Measurements from ENCODE around the gene PHF2.

DNA sequence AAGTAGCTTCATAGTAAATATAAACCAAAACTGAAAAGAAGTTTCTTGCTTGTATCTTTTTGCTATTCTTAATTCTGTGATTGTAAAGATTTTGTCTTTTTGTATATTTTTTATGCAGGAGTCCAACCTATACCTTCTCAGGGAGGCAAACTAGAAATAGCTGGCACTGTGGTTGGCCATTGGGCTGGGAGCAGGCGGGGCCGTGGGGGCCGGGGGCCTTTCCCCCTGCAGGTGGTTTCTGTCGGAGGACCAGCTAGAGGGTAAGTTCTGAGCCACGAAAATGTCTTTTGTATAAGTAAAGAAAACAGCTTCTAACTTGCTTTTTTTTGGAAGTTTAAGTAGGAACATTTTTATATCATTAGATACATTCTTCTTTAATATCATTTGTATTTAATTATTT lies 15.4 kb upstream of the PHF2 start:
- TF ChIP-seq, protein P1, sequence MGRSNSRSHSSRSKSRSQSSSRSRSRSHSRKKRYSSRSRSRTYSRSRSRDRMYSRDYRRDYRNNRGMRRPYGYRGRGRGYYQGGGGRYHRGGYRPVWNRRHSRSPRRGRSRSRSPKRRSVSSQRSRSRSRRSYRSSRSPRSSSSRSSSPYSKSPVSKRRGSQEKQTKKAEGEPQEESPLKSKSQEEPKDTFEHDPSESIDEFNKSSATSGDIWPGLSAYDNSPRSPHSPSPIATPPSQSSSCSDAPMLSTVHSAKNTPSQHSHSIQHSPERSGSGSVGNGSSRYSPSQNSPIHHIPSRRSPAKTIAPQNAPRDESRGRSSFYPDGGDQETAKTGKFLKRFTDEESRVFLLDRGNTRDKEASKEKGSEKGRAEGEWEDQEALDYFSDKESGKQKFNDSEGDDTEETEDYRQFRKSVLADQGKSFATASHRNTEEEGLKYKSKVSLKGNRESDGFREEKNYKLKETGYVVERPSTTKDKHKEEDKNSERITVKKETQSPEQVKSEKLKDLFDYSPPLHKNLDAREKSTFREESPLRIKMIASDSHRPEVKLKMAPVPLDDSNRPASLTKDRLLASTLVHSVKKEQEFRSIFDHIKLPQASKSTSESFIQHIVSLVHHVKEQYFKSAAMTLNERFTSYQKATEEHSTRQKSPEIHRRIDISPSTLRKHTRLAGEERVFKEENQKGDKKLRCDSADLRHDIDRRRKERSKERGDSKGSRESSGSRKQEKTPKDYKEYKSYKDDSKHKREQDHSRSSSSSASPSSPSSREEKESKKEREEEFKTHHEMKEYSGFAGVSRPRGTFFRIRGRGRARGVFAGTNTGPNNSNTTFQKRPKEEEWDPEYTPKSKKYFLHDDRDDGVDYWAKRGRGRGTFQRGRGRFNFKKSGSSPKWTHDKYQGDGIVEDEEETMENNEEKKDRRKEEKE (IDR thresholded peaks at IDR 0.05; ENCODE audit: borderline replicate concordance in 1 of 2, control insufficient read depth in 1 of 2, low read depth in 2 of 2, low read length in 1 of 2), result no peak
- TF ChIP-seq, protein P2, sequence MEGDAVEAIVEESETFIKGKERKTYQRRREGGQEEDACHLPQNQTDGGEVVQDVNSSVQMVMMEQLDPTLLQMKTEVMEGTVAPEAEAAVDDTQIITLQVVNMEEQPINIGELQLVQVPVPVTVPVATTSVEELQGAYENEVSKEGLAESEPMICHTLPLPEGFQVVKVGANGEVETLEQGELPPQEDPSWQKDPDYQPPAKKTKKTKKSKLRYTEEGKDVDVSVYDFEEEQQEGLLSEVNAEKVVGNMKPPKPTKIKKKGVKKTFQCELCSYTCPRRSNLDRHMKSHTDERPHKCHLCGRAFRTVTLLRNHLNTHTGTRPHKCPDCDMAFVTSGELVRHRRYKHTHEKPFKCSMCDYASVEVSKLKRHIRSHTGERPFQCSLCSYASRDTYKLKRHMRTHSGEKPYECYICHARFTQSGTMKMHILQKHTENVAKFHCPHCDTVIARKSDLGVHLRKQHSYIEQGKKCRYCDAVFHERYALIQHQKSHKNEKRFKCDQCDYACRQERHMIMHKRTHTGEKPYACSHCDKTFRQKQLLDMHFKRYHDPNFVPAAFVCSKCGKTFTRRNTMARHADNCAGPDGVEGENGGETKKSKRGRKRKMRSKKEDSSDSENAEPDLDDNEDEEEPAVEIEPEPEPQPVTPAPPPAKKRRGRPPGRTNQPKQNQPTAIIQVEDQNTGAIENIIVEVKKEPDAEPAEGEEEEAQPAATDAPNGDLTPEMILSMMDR (IDR thresholded peaks at IDR 0.05 in 2 of 3, conservative IDR thresholded peaks at IDR 0.05 in 1 of 3; ENCODE audit: insufficient read depth in 2 of 3, low read depth in 1 of 3, low read length in 3 of 3), result no peak
- TF ChIP-seq CREM (IDR thresholded peaks at IDR 0.05; ENCODE audit: low read depth) (no peak), SP2 (IDR thresholded peaks at IDR 0.05; ENCODE audit: extremely low read depth, low read depth, low read length, poor library complexity, severe bottlenecking) (no peak)
